ENCODE data around the gene MCMBP.

DNA sequence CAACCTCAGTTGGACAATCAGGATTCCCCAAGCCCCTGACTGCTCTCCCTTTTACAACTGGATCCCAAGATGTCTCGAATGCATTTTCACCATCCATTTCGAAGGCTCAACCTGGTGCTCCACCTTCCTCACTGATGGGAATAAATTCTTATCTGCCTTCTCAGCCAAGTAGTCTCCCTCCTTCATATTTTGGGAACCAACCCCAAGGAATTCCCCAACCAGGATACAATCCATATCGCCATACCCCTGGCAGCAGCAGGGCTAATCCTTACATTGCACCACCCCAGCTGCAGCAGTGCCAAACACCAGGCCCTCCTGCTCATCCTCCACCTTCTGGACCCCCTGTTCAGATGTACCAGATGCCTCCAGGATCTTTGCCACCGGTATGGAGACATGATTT lies 25.9 kb upstream of the MCMBP start:
- TF ChIP-seq POLR2A (IDR thresholded peaks at IDR 0.05; ENCODE audit: low read length) (no peak), GATA1 (IDR thresholded peaks at IDR 0.05; ENCODE audit: low read depth, low read length) (no peak)

All from erythroblast (primary cell).